HG02678 (cell line): ENCODE measurements around the gene MYCN.
"Not testable (repeated sequence)": the region's sequence is repeated elsewhere in the genome, so short reads cannot be mapped to it uniquely, and the experiment has no call there.

Source experiments
- ATAC-seq: cut with Tn5 transposase; IDR thresholded peaks from one replicate; pipeline ENCODE4 v1.9.1; 2021; ENCODE audit warnings: mild to moderate bottlenecking, moderate library complexity; ENCODE audit not compliant: unreplicated experiment

Gene MYCN

GRCh38 chr2:15939854-15940660 lies at the start of gene MYCN:
TSS of gene MYCN (plus strand) at chr2:15940550. CDS start at chr2:15942065, 1,515 bp downstream.
- ATAC-seq: peak; percentile 2

GRCh38 chr2:15890936-15891905 lies 49.1 kb upstream of the MYCN start:
- no peak for ATAC-seq

- ATAC-seq: no peak
These were observed 48.0 kb upstream of the MYCN start for GRCh38 chr2:15892151-15892880.

- ATAC-seq: no peak
These were observed 47.3 kb upstream of the MYCN start for GRCh38 chr2:15893085-15893484.

GRCh38 chr2:15893689-15894480 lies 46.5 kb upstream of the MYCN start:
- no peak for ATAC-seq

- ATAC-seq: no peak
These were observed 45.7 kb upstream of the MYCN start for GRCh38 chr2:15894481-15895144.

- ATAC-seq: no peak
These were observed 44.5 kb upstream of the MYCN start for GRCh38 chr2:15895615-15896469.

- no peak for ATAC-seq
These were observed 43.5 kb upstream of the MYCN start for GRCh38 chr2:15896859-15897258.

GRCh38 chr2:15897431-15898098 lies 42.8 kb upstream of the MYCN start:
- no peak for ATAC-seq

- ATAC-seq: no peak
These were observed 41.1 kb upstream of the MYCN start for GRCh38 chr2:15899327-15899612.

- no peak for ATAC-seq
These were observed 40.4 kb upstream of the MYCN start for GRCh38 chr2:15899751-15900493.

- no peak for ATAC-seq
These were observed 39.1 kb upstream of the MYCN start for GRCh38 chr2:15901095-15901807.

- ATAC-seq: no peak
These were observed 38.6 kb upstream of the MYCN start for GRCh38 chr2:15901808-15902130.

- not testable (repeated sequence) for ATAC-seq
These were observed 36.4 kb upstream of the MYCN start for GRCh38 chr2:15903910-15904309.

- ATAC-seq: no peak
These were observed 35.1 kb upstream of the MYCN start for GRCh38 chr2:15905267-15905645.

- ATAC-seq: no peak
These were observed 34.3 kb upstream of the MYCN start for GRCh38 chr2:15905986-15906491.

GRCh38 chr2:15906778-15907177 lies 33.6 kb upstream of the MYCN start:
- no peak for ATAC-seq
